Measurements from ENCODE around the gene ZNF287. TPM values are rescaled to one million over a fixed set of nuclear protein-coding genes. Genes with fewer than 3 reads are reported as not detected.

ZNF287 gene
- total RNA-seq, 4 donors from 2014 or later = 9.6 to 17.3 (median 14.6) TPM

Other genes with a start within 250 kb of the ZNF287 start
- gene CENPV, start 215.7 kb downstream of the ZNF287 start, total RNA-seq = 10 to 100 TPM in 3 of 4 donors, 1 to 10 TPM in 1; 4.3 to 16.7 (median 12.8) TPM
- gene UBB, start 188.1 kb downstream of the ZNF287 start, total RNA-seq = 1,000 to 10,000 TPM in 3 of 4 donors, 100 to 1,000 TPM in 1; 917 to 1,584 (median 1,245) TPM
- 10 to 100 TPM in 1 of 4 donors, 1 to 10 TPM in 3; 3.2 to 12.5 (median 6.5) TPM for gene TRPV2, start 153.6 kb downstream of the ZNF287 start, total RNA-seq
- gene LRRC75A, start 77.0 kb downstream of the ZNF287 start, total RNA-seq = 10 to 100 TPM in 1 of 4 donors, 1 to 10 TPM in 3; 4.0 to 16.7 (median 7.8) TPM
- gene ZNF624, start 84.6 kb upstream of the ZNF287 start, total RNA-seq = 1 to 10 TPM; 3.1 to 6.4 (median 4.9) TPM
- 10 to 100 TPM in 1 of 4 donors, 1 to 10 TPM in 2, under 1 TPM in 1; 0.78 to 31.5 (median 2.1) TPM for gene CCDC144A, start 121.0 kb upstream of the ZNF287 start, total RNA-seq